GM19452 (cell line): ENCODE results near the gene NUF2.
A peak's percentile ranks its signal among the peaks of the same experiment; 100 is the strongest.
"Not testable (repeated sequence)": the region's sequence is repeated elsewhere in the genome, so short reads cannot be mapped to it uniquely, and the experiment has no call there.

Source experiments
- ATAC-seq: cut with Tn5 transposase; IDR thresholded peaks from one replicate; pipeline ENCODE4 v1.9.1; 2021; ENCODE audit not compliant: unreplicated experiment

Gene NUF2

DNA sequence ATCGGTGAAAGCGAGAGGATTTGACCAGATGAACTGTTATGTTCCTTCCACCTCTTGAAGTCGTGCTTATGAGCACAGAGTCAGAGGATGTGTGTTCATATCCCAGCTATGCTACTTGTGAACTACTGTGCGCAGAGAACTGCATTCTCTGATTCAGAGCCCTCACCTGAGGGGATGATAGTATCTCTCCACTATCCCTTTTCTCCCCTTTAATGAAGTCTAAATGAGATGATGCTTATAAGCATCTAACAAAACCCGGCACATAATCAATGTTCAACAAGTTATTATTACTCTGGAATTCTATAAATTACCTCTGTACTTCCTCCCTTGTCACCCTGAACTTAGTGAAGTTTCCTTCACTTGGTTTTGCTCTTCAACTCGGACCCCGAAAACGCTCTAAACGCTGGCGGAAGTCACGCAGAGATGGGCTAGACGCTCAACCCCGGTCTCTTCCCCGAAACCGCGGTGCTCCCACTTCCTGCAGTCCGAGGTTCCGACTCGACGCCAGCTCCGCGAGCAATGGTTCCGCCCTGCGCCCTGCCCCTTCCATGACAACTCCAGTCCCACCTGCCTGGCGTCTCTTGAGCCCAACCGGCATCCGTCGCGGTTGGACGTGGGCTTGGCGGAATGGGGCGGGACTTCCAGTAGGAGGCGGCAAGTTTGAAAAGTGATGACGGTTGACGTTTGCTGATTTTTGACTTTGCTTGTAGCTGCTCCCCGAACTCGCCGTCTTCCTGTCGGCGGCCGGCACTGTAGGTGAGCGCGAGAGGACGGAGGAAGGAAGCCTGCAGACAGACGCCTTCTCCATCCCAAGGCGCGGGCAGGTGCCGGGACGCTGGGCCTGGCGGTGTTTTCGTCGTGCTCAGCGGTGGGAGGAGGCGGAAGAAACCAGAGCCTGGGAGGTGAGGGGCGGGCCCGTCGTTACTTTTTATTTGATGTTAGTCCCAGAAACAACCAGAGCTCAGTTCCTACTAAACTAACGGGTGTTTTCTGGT lies at the start of gene NUF2:
Gene NUF2 (plus strand): TSS at position 644 of the 995 bp plus-strand sequence. CDS start 4,098 bp downstream, outside the sequence.
- ATAC-seq, result peak; percentile 93

DNA sequence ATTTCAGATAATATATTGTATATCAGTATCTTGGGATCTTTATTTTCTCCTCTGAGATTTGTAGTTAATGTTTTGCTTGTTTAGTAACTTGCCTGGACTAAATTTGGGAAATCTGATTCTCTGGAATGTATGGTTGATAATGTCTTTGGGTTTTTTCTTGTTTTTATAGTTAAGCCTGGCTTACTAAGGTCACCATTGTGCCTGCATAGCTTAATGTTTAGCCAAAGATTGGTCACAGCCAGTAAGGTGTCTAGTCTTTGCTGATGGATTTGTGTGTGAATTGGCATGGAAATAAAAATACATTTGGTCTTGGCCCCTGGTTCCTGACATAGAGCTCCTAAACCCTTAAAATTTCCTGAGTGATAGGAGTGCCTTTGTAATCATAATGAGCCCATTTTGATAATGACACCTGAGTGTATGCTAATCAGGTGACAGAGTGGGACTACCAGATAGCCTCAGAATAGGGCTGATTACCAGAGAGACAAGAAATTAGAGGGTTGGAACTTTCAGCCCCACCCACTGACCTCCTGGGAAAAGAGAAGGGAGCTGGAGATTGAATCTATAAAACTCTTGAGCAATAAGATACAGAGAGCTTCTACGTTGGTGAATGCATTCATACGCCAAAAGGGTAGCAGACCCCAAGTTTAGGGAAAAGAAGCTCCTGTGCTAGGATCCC lies 47.9 kb upstream of the NUF2 start:
- ATAC-seq, result no peak

DNA sequence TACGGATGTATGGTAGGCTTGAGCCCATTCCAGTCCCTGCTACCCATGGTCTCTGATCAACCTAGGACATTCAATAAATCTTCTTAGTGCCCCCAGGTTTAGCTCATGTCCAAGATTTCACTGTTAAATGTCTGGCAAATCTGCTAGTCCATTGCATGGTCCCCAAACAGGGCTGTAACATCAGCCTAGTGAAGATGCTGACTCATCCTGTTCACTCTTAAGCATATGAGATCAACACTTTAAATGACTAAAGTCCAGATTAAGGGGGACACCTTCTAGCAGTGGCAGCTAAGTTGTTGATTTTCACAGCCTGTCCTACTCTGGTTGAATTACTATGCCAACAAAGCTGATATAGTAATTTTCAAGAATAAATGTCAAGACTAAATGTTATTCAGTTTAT lies 46.5 kb upstream of the NUF2 start:
- ATAC-seq, result no peak

- ATAC-seq, result no peak
Observed at GRCh38 chr1:163278602-163279001, 43.2 kb upstream of the NUF2 start.

- not testable (repeated sequence) for ATAC-seq
Observed at GRCh38 chr1:163284867-163285266, 36.9 kb upstream of the NUF2 start.

GRCh38 chr1:163290025-163290640 lies 31.6 kb upstream of the NUF2 start:
- no peak for ATAC-seq

DNA sequence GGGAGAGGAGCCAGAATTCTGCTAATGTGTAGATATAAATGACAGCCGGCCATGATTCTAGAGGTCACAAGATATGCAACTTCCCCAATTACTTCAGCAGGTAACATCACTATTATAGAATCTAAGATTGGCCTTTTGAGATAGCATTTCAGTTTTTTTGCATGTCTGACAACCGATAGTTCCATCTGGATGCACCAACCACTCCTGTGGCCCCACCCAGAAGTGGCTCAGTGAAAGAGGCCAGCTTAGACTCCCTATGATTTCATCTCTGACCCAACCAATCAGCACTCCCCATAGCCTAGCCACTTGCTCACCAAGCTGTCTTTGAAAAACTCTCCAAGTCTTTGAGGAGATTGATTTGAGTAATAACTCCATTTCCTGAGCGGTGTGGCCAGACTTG lies 30.3 kb upstream of the NUF2 start:
- no peak for ATAC-seq

DNA sequence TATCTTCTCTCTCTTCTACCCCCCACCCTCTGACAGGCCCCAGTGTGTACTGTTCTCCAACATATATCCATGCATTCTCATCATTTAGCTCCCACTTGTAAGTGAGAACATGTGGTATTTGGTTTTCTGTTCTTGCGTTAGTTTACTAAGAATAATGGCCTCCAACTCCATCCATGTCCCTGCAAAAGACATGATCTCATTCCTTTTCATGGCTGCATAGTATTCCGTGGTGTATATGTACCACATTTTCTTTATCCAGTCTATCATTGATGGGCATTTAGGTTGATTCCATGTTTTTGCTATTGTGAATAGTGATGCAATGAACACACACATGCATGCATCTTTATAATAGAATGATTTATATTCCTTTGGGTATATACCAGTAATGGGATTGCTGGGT lies 29.6 kb upstream of the NUF2 start:
- not testable (repeated sequence) for ATAC-seq

DNA sequence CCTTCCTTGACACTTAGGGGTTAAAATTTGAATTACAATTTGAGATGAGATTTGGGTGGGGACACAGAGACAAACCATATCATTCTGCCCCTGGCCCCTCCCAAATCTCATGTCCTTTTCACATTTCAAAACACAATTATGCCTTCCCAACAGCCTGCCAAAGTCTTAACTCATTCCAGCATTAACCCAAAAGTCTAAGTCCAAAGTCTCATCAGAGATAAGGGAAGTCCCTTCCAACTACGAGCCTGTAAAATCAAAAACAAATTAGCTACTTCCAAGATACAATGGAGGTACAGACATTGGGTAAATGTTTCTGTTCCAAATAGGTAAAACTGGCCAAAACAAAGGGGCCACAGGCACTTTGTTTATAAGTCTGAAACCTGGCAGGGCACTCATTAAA lies 28.3 kb upstream of the NUF2 start:
- not testable (repeated sequence) for ATAC-seq

DNA sequence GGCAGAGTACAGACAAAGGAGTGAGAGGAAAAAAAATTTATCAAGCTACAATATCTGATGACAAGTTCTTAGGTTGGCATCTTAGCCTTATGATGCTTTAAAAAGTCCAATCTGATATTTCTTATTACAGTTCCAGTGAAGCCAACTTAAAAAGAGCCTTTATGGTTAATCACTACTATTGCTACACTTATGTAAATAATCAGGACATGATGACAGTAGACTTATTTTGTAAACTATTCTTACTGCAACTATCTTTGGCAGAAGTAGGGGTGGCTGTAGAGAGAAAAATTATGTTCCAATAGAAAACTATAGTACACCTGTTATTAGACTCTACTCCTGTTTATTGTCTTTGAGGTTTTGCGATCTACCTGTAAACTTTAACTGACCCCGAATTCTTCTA lies 25.8 kb upstream of the NUF2 start:
- no peak for ATAC-seq

DNA sequence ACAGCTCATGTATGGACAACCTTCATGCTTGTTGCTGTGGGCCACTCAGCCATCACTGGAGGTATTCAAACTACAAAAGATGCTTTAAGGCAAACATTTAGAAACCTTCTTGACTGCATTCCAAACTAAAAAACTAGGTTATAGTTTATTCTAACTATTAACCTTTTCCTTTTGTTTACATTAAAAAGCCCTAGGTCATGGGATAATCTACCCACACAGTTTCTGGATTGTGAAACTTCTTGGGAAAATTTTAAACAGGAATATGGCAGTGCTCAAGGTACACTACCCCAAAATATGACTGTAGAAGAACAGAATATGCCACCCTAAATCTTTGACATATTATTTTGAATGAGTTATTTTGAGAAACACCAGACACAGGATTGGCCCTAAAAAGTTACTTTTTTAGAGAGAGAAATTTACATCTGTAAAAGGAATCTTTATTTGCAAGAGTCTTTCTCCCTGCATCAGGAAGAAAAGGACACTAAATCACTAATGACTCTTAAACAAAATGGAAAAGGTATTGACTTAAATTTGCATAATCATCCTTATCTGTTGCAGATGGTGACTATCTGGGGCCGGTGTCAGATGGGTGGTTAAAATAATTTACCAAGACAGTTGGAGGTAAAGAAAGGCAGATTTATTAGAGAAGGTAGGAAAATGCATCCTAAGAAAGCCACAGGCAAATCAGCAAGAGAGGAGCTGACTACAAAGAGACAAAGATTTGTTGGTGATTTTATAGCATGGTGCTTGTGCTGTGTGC lies 25.1 kb upstream of the NUF2 start:
- ATAC-seq, result no peak

GRCh38 chr1:163298365-163298764 lies 23.4 kb upstream of the NUF2 start:
- no peak for ATAC-seq

DNA sequence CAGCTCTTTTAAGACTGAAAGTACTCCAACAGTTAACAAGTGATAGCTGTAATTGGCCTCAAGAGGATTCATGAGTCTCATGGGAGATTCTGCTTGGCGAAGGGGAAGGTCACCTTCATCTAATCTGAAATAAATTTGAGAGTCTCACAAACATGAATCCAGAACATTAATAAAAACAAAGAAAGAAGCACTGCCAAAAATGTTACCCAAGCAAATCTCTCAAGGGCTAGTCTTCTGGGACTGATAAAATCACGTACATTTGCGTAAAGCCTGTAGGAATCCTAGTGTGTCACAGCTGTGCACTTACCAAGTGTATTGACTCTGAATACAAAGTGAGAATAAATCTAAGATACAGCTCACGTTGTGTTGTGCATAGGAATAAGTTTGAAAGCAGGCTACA lies 21.2 kb upstream of the NUF2 start:
- no peak for ATAC-seq

DNA sequence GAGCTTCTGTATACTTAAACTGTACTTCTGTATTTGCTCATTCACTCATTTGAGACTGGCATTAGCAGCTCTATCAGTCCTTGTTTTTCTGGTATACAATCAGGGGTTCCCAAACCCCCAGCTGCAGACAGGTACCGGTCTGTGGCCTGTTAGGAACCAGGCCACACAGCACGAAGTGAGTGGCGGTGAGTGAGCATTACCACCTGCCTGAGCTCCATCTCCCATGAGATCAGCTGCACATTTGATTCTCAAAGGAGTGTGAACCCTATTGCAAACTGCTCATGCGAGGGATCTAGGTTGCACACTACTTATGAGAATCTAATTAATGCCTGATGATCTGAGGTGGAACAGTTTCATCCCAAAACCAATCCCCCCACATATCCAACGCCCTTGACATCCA lies 18.2 kb upstream of the NUF2 start:
- no peak for ATAC-seq

- no peak for ATAC-seq
Observed at GRCh38 chr1:163305441-163305840, 16.3 kb upstream of the NUF2 start.

DNA sequence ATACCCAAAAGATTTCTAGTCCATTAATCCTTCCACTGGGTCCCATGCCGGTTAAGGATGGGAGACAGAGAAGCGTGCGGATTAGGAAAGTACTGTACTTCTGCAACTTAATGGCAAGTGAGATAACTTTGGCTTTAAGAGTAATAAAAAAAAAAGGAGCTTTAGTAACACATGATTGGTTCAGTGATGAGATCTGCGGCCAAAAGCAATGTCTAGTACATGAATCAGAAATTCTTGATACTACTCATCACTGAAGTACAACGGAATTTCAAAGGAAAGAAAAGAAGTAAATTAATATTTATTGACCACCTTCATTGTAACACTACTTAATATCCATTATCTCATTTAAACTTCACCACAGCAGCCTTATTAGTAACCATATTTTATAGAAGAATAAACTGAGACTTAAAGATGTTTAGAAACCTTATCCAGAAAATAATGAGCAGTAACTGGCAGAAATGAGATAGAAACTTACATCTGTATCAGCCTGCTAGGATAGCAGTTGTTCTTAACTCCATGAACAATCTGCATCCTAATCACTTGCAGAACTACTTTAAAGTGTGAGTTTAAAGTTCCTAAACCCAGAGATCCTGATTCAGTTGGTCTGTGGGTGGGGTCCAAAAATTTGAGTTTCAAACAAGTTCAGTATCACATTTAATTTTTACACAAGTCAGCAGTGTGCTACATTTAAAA lies 14.1 kb upstream of the NUF2 start:
- no peak for ATAC-seq

DNA sequence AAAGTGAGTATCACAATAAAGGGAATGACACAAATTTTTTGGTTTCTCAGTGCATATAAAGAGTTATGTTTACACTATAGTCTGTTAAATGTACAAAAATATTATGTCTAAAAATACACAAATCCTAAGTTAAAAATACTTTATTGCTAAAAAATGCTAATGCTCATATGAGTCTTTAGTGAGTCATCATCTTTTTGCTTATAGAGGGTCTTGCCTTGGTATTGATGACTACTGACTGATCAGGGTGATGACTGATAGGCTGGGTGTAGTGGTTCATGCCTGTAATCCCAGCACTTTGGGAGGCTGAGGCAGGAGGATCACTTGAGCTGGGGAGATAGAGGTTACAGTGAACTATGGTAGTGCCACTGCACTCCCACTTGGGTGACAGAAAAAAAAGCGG lies 12.9 kb upstream of the NUF2 start:
- no peak for ATAC-seq

DNA sequence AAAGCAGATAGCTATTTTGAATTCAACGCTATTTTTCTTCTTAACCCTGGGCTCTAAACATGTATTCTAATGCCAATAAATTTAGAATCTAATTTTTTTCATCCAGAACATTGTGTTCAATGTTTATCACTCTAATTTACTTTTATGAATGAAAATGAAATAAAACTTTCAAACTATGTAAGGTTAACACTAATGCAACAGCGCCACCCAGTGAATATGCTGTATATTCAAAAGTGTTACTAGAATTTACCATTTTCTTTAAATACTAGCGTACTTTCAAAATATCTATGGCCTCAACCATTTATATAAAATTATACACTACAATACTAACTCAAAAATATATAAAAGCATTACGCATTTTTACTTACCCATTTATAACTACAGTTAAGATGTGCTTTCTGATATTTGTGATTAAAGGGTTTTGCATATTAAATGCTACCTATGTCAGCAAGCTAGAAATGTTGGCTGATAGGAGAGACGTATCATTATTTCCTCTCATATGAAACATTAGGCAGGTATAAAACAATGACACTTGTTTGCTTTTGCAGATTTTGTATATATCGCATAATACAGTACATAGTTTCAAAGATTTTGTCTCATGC lies 5.9 kb upstream of the NUF2 start:
- ATAC-seq, result no peak

- ATAC-seq, result no peak
Observed at GRCh38 chr1:163320891-163321290, 863 bp upstream of the NUF2 start.

DNA sequence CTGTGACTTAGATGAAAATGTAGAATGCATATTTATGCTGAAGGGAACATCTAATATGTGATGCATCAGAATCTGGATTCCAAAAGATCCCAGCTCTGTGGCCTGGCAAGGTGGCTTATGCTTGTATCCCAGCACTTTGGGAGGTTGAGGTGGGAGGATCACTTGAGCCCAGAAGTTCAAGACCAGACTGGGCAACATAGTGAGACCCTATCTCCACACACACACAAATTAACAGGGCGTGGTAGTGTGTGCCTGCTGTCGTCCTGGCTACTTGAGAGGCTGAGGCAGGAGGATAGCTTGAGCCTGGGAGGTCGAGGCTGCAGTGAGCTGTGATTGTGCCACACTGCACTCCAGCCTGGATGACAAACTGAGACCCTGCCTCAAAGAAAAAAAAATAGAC lies 1.6 kb downstream of the NUF2 start:
- ATAC-seq, result not testable (repeated sequence)
